IMR-90 (cell line): Measurements from ENCODE around the gene WIPF2. TPM values are rescaled to one million over a fixed set of nuclear protein-coding genes. Genes with fewer than 3 reads are reported as not detected.

Experiments used
- ATAC-seq: fragments of 200-7000 bp; cut with Tn5 transposase; 2 replicates; pipeline ENCODE4 v1.9.1; 2020; ENCODE audit warnings: low read depth, mild to moderate bottlenecking, moderate library complexity
- BruUV-seq: library from RNA; stranded (reverse); fragments of 400-500 nt; replicated peaks from 2 replicates; lab custom pipeline; 2021; lab: Mats Ljungman, UMichigan
- CTCF ChIA-PET: fragments of 300-600 bp; formaldehyde crosslinking; extraction: SDS; loops from one replicate; lab custom pipeline; 2021; ENCODE audit warnings: antibody characterized with exemption; lab: Yijun Ruan, JAX
- POLR2A ChIA-PET: fragments of 300-600 bp; sonication (Branson Sonifier 250); formaldehyde crosslinking; loops from one replicate; lab custom pipeline; 2022; ENCODE audit warnings: antibody characterized with exemption; ENCODE audit not compliant: unreplicated experiment; lab: Charles Lee
- DNase-seq: peaks from one replicate; pipeline ENCODE4 v3.0.0; 2013
- H2AFZ ChIP-seq: replicated peaks from 2 replicates; pipeline ENCODE3; 2013; ENCODE audit warnings: low read length, mild to moderate bottlenecking; ENCODE audit not compliant: poor library complexity
- H2AK5ac ChIP-seq: 2 replicates; pipeline ENCODE4 v1.6.1; 2013; ENCODE audit warnings: low read depth, low read length, inconsistent platforms
- H2AK9ac ChIP-seq: replicated peaks from 2 replicates; pipeline ENCODE3; 2013; ENCODE audit warnings: mild to moderate bottlenecking, low read depth, low read length, moderate library complexity; ENCODE audit not compliant: poor library complexity
- H2BK120ac ChIP-seq: 2 replicates; pipeline ENCODE4 v1.6.1; 2013; ENCODE audit warnings: low read depth, low read length, inconsistent platforms
- H2BK15ac ChIP-seq: 3 replicates; pipeline ENCODE4 v1.6.1; 2013; ENCODE audit warnings: low read depth, low read length, inconsistent platforms
- H2BK20ac ChIP-seq: 2 replicates; pipeline ENCODE4 v1.6.1; 2013; ENCODE audit warnings: low read depth, mild to moderate bottlenecking, inconsistent platforms, low read length, moderate library complexity
- H2BK5ac ChIP-seq: 2 replicates; pipeline ENCODE4 v1.6.1; 2013; ENCODE audit warnings: mild to moderate bottlenecking, low read depth, low read length, inconsistent platforms; ENCODE audit not compliant: poor library complexity, severe bottlenecking
- H3K14ac ChIP-seq: replicated peaks from 2 replicates; pipeline ENCODE4 v1.6.1; 2013; ENCODE audit warnings: low read depth, low read length, inconsistent platforms
- H3K18ac ChIP-seq: 2 replicates; pipeline ENCODE4 v1.6.1; 2013; ENCODE audit warnings: low read depth, low read length, control low read depth
- H3K23ac ChIP-seq: 2 replicates; pipeline ENCODE4 v1.6.1; 2013; ENCODE audit warnings: low read depth, low read length, inconsistent platforms
- H3K27ac ChIP-seq: 2 replicates; pipeline ENCODE4 v1.5.1; 2013; ENCODE audit warnings: mild to moderate bottlenecking, control low read depth, low read length; ENCODE audit not compliant: insufficient read depth
- H3K27me3 ChIP-seq: 2 replicates; pipeline ENCODE4 v1.6.1; 2013; ENCODE audit warnings: low read length; ENCODE audit not compliant: control insufficient read depth, insufficient read depth
- H3K36me3 ChIP-seq: 2 replicates; pipeline ENCODE4 v1.6.1; 2013; ENCODE audit warnings: low read length, mixed read lengths; ENCODE audit not compliant: control insufficient read depth, insufficient read depth
- H3K4ac ChIP-seq: 2 replicates; pipeline ENCODE4 v1.6.1; 2013; ENCODE audit warnings: low read depth, low read length, inconsistent platforms
- H3K4me1 ChIP-seq: 2 replicates; pipeline ENCODE4 v1.6.1; 2013; ENCODE audit warnings: low read length, mixed read lengths; ENCODE audit not compliant: control insufficient read depth, insufficient read depth
- H3K4me2 ChIP-seq: 2 replicates; pipeline ENCODE4 v1.6.1; 2013; ENCODE audit warnings: low read depth, mild to moderate bottlenecking, control low read depth, low read length, moderate library complexity
- H3K4me3 ChIP-seq: 2 replicates; pipeline ENCODE4 v1.5.1; 2013; ENCODE audit warnings: low read depth, mild to moderate bottlenecking, control low read depth, low read length, moderate library complexity; ENCODE audit not compliant: insufficient read depth
- H3K56ac ChIP-seq: 2 replicates; pipeline ENCODE4 v1.6.1; 2013; ENCODE audit warnings: low read length, inconsistent platforms; ENCODE audit not compliant: insufficient read depth; ENCODE audit errors: extremely low read depth
- H3K79me1 ChIP-seq, 2 experiments: 2 replicates each; pipeline ENCODE4 v1.6.1; 2013; ENCODE audit warnings: low read length in 2 of 2, inconsistent platforms in 1 of 2, low read depth in 1 of 2
- H3K9ac ChIP-seq: 2 replicates; pipeline ENCODE4 v1.6.1; 2013; ENCODE audit warnings: low read depth, low read length, control low read depth
- H3K9me1 ChIP-seq: 2 replicates; pipeline ENCODE4 v1.6.1; 2013; ENCODE audit warnings: low read length, inconsistent platforms; ENCODE audit not compliant: insufficient read depth
- H3K9me3 ChIP-seq: 2 replicates; pipeline ENCODE4 v1.6.1; 2013; ENCODE audit warnings: low read length; ENCODE audit not compliant: control insufficient read depth, insufficient read depth
- H4K20me1 ChIP-seq: 2 replicates; pipeline ENCODE4 v1.6.1; 2013; ENCODE audit warnings: low read length, inconsistent platforms; ENCODE audit not compliant: insufficient read depth
- H4K5ac ChIP-seq: 2 replicates; pipeline ENCODE4 v1.6.1; 2013; ENCODE audit warnings: mild to moderate bottlenecking, low read depth, low read length, control low read depth
- H4K8ac ChIP-seq, 2 experiments: 2 replicates each; pipeline ENCODE4 v1.6.1; 2013; ENCODE audit warnings: low read depth in 2 of 2, low read length in 2 of 2, control low read depth in 1 of 2, inconsistent platforms in 1 of 2
- H4K91ac ChIP-seq: 2 replicates; pipeline ENCODE4 v1.6.1; 2013; ENCODE audit warnings: low read depth, low read length, inconsistent platforms; ENCODE audit not compliant: insufficient read depth
- BHLHE40 ChIP-seq: fragments of 150-350 bp; IDR thresholded peaks from 2 replicates; pipeline ENCODE4 v1.6.1; 2016; ENCODE audit warnings: mild to moderate bottlenecking, low read depth, low read length
- ELK1 ChIP-seq: fragments of 150-350 bp; IDR thresholded peaks from 2 replicates; pipeline ENCODE4 v1.6.1; 2016; ENCODE audit warnings: low read depth, mild to moderate bottlenecking, low read length, moderate library complexity, borderline replicate concordance
- MXI1 ChIP-seq: IDR thresholded peaks from 2 replicates; pipeline ENCODE4 v1.6.1; 2012; ENCODE audit warnings: low read depth, mild to moderate bottlenecking, low read length, moderate library complexity, borderline replicate concordance
- NFE2L2 ChIP-seq: fragments of 150-350 bp; IDR thresholded peaks from 2 replicates; pipeline ENCODE4 v1.6.1; 2016; ENCODE audit warnings: low read depth, mild to moderate bottlenecking, low read length
- POLR2A ChIP-seq: IDR thresholded peaks from 2 replicates; pipeline ENCODE4 v1.6.1; 2012; ENCODE audit warnings: mild to moderate bottlenecking, low read depth, low read length
- RAD21 ChIP-seq: IDR thresholded peaks from 2 replicates; pipeline ENCODE4 v1.6.1; 2012; ENCODE audit warnings: low read length, improper control_type of control experiment
- RCOR1 ChIP-seq: IDR thresholded peaks from 2 replicates; pipeline ENCODE4 v1.6.1; 2012; ENCODE audit warnings: mild to moderate bottlenecking, low read length, improper control_type of control experiment; ENCODE audit not compliant: insufficient replicate concordance
- RFX5 ChIP-seq: IDR thresholded peaks from 2 replicates; pipeline ENCODE4 v1.8.0; 2012; ENCODE audit warnings: low read depth, mild to moderate bottlenecking, low read length, moderate library complexity
- WGBS, 2 experiments: methylation state at CpG; one replicate each; pipeline versions ENCODE4 v1.1.5 to v1.1.7; 2013; ENCODE audit warnings: missing lambda C conversion rate in 2 of 2; ENCODE audit not compliant: insufficient read length in 1 of 2; ENCODE audit errors: extremely low coverage in 2 of 2; 5-methylcytosine and 5-hydroxymethylcytosine counted together
- dilution Hi-C: fragments of 300-500 bp; cut with HindIII; formaldehyde crosslinking; loops from one replicate; pipeline ENCODE4 v1.14.3; 2018; ENCODE audit warnings: low sequenced_read_pairs; ENCODE audit not compliant: unreplicated experiment
- in situ Hi-C: fragments of 300-500 bp; cut with MboI; formaldehyde crosslinking; loops from 3 replicates; pipeline ENCODE4 v1.14.3; 2019; ENCODE audit warnings: low sequenced_read_pairs, inconsistent platforms, mixed read lengths
- intact Hi-C: fragments of 100-400 bp; cut with micrococcal nuclease; formaldehyde crosslinking; loops from 2 replicates; pipeline ENCODE4 v1.10.0; 2022
- polyA plus RNA-seq, 3 experiments: library from polyadenylated mRNA; depleted of rRNA; stranded (reverse); fragments of >200 nt; gene quantifications; 2 replicates each; pipeline ENCODE4 v1.2.3, GENCODE V29; 2012; ENCODE audit warnings: low replicate concordance in 1 of 3
- total RNA-seq: library from RNA; depleted of rRNA; stranded (reverse); fragments of >200 nt; gene quantifications from 2 replicates; pipeline ENCODE4 v1.2.3, GENCODE V29; 2012

The WIPF2 gene
- total and polyA plus RNA-seq, 2 of the 4 experiments (the other 2 are of a cell fraction) = 2.0 to 8.9 TPM

GRCh38 chr17:40307740-40308239 lies 88.7 kb downstream of the WIPF2 start:
- Histone ChIP-seq H2BK5ac (peak overlapping the region; percentile 5), H3K14ac (peak overlapping the region; percentile 20; the same call in 1 of the 2 replicates), H3K36me3 (no peaks in the 10 kb centered on the region), H3K9me1 (peaks cover 20% of the 10 kb centered on the region), H3K79me1 (peaks cover 0 to 18% of the 10 kb centered on the region in 2 experiments; a peak in 2 of 4 replicates), H2BK120ac (peak overlapping the region; percentile 10; the same call in 1 of the 2 replicates), H3K27ac (peak overlapping the region; percentile 55; the same call in 1 of the 2 replicates), H4K20me1 (peaks cover 15% of the 10 kb centered on the region; the same call in 1 of the 2 replicates), H4K91ac (peak overlapping the region; percentile 13; the same call in 1 of the 2 replicates), H3K4me2 (peak overlapping the region; percentile 2), H3K4me1 (peaks cover 57% of the 10 kb centered on the region), H2AK5ac (0 out of 2 replicates have a peak overlapping the region, but pooled peaks have one; percentile 54), H3K56ac (no peak overlapping the region), H2BK15ac (peak overlapping the region; percentile 2; the same call in 1 of the 3 replicates), H2BK20ac (peak overlapping the region; percentile 0; the same call in 1 of the 2 replicates), H3K9ac (no peak overlapping the region), H3K27me3 (no peaks in the 10 kb centered on the region), H3K18ac (peak overlapping the region; percentile 63), H3K4ac (peak overlapping the region; percentile 68), H3K4me3 (no peak overlapping the region), H4K5ac (peak overlapping the region; percentile 2), H3K9me3 (no peaks in the 10 kb centered on the region), H3K23ac (peak overlapping the region; percentile 43; the same call in 1 of the 2 replicates), H4K8ac (peak overlapping the region in 1 of 2 experiments; percentile 12; a peak in 1 of 4 replicates), H2AK9ac (no peak overlapping the region), H2AFZ (peak overlapping the region; percentile 47)
- intact Hi-C loops (no loop called here), dilution Hi-C loops (no loop called here), in situ Hi-C loops (no loop called here)
- DNase-seq = no peak
- POLR2A ChIA-PET = interaction anchor here (0.6 kb wide), 1 partner anchor 9 kb away, joined by 3 read pairs; no protein-coding TSS in a partner anchor
- no TSS peak for BruUV-seq
- 0% methylated on average over 1 of the region's 3 CpGs; no CpG with 5 or more reads in 1 of the 2 experiments for WGBS, 2 experiments
- TF ChIP-seq POLR2A = no peak
- TF ChIP-seq NFE2L2 = no peak
- TF ChIP-seq MXI1 = no peak
- no peak for TF ChIP-seq RAD21
- TF ChIP-seq RFX5 = no peak
- no peak for TF ChIP-seq BHLHE40
- TF ChIP-seq RCOR1 = no peak
- TF ChIP-seq ELK1 = no peak
- CTCF ChIA-PET = interaction anchor here (0.5 to 1.7 kb wide), 2 partner anchors 9 to 28 kb away, joined by 3 to 9 read pairs; no protein-coding TSS in a partner anchor
- ATAC-seq = no peak
